KOPT-K1 (cell line): ENCODE results near the gene ZDHHC18.
"Not testable (repeated sequence)": the region's sequence is repeated elsewhere in the genome, so short reads cannot be mapped to it uniquely, and the experiment has no call there.

ENCODE experiments used
- H3K27ac ChIP-seq: fragments of 200-600 bp; sonication (generic); 2 replicates; pipeline ENCODE4 v1.5.1; 2016; ENCODE audit warnings: antibody characterized with exemption, mild to moderate bottlenecking, low read depth, low read length; ENCODE audit not compliant: poor library complexity, severe bottlenecking
- H3K36me3 ChIP-seq: fragments of 200-600 bp; sonication (generic); 2 replicates; pipeline ENCODE4 v1.5.1; 2017; ENCODE audit warnings: antibody characterized with exemption, mild to moderate bottlenecking, low read length, moderate library complexity; ENCODE audit not compliant: insufficient read depth
- H3K9me3 ChIP-seq: fragments of 200-600 bp; sonication (generic); 2 replicates; pipeline ENCODE4 v1.5.1; 2017; ENCODE audit warnings: antibody characterized with exemption, low read length, mild to moderate bottlenecking; ENCODE audit not compliant: insufficient read depth, poor library complexity, severe bottlenecking

ZDHHC18 gene

GRCh38 chr1:26838474-26839338 is 12.2 kb downstream of the ZDHHC18 start:
- H3K27ac ChIP-seq, result no peak overlapping the region
- peaks cover 88% of the 10 kb centered on the region for H3K36me3 ChIP-seq
- no peaks in the 10 kb centered on the region for H3K9me3 ChIP-seq

- Histone ChIP-seq H3K36me3 (peaks cover 85% of the 10 kb centered on the region), H3K9me3 (no peaks in the 10 kb centered on the region), H3K27ac (no peak overlapping the region)
These were observed 12.8 kb downstream of the ZDHHC18 start for GRCh38 chr1:26839339-26839722.

- Histone ChIP-seq H3K27ac (no peak overlapping the region), H3K9me3 (no peaks in the 10 kb centered on the region)
These were observed 13.3 kb downstream of the ZDHHC18 start for GRCh38 chr1:26839779-26840178.

GRCh38 chr1:26844424-26845196 is 18.1 kb downstream of the ZDHHC18 start:
- H3K36me3 ChIP-seq, result peaks cover 82% of the 10 kb centered on the region
- no peaks in the 10 kb centered on the region for H3K9me3 ChIP-seq
- no peak overlapping the region for H3K27ac ChIP-seq

More at GRCh38 chr1:26839779-26840178, 13.3 kb downstream of the ZDHHC18 start:
- peaks cover 85% of the 10 kb centered on the region for H3K36me3 ChIP-seq

- H3K36me3 ChIP-seq, result peaks cover 82% of the 10 kb centered on the region
- H3K27ac ChIP-seq, H3K9me3 ChIP-seq: not testable (repeated sequence)
These were observed 21.3 kb downstream of the ZDHHC18 start for GRCh38 chr1:26847826-26848225.

- Histone ChIP-seq H3K36me3 (peaks cover 82% of the 10 kb centered on the region), H3K27ac (no peak overlapping the region)
These were observed 22.0 kb downstream of the ZDHHC18 start for GRCh38 chr1:26848499-26848898.

GRCh38 chr1:26848941-26849774 is 22.7 kb downstream of the ZDHHC18 start:
- Histone ChIP-seq H3K27ac (no peak overlapping the region), H3K36me3 (peaks cover 85% of the 10 kb centered on the region), H3K9me3 (no peaks in the 10 kb centered on the region)

More at GRCh38 chr1:26848499-26848898, 22.0 kb downstream of the ZDHHC18 start:
- H3K9me3 ChIP-seq, result no peaks in the 10 kb centered on the region

GRCh38 chr1:26851106-26851684 is 24.7 kb downstream of the ZDHHC18 start:
- Histone ChIP-seq H3K36me3 (peaks cover 95% of the 10 kb centered on the region), H3K27ac (no peak overlapping the region)

GRCh38 chr1:26852701-26853100 is 26.2 kb downstream of the ZDHHC18 start:
- Histone ChIP-seq H3K36me3 (peaks cover 87% of the 10 kb centered on the region), H3K9me3 (no peaks in the 10 kb centered on the region), H3K27ac (no peak overlapping the region)

More at GRCh38 chr1:26851106-26851684, 24.7 kb downstream of the ZDHHC18 start:
- no peaks in the 10 kb centered on the region for H3K9me3 ChIP-seq

GRCh38 chr1:26853156-26853555 is 26.7 kb downstream of the ZDHHC18 start:
- peaks cover 82% of the 10 kb centered on the region for H3K36me3 ChIP-seq
- no peaks in the 10 kb centered on the region for H3K9me3 ChIP-seq
- H3K27ac ChIP-seq, result no peak overlapping the region

GRCh38 chr1:26853600-26853999 is 27.1 kb downstream of the ZDHHC18 start:
- Histone ChIP-seq H3K9me3 (no peaks in the 10 kb centered on the region), H3K27ac (no peak overlapping the region), H3K36me3 (peaks cover 78% of the 10 kb centered on the region)

GRCh38 chr1:26854906-26855305 is 28.4 kb downstream of the ZDHHC18 start:
- H3K27ac ChIP-seq, result no peak overlapping the region

GRCh38 chr1:26855636-26856035 is 29.1 kb downstream of the ZDHHC18 start:
- Histone ChIP-seq H3K27ac (no peak overlapping the region), H3K36me3 (peaks cover 57% of the 10 kb centered on the region), H3K9me3 (no peaks in the 10 kb centered on the region)

More at GRCh38 chr1:26854906-26855305, 28.4 kb downstream of the ZDHHC18 start:
- Histone ChIP-seq H3K9me3 (no peaks in the 10 kb centered on the region), H3K36me3 (peaks cover 65% of the 10 kb centered on the region)

GRCh38 chr1:26856181-26856580 is 29.7 kb downstream of the ZDHHC18 start:
- Histone ChIP-seq H3K9me3 (no peaks in the 10 kb centered on the region), H3K36me3 (peaks cover 52% of the 10 kb centered on the region), H3K27ac (no peak overlapping the region)
